DOHH2 (cell line): Measurements from ENCODE around the gene RNU1-3.

Source experiments
- EZH2phosphoT487 ChIP-seq: fragments of 200-600 bp; sonication (generic); IDR thresholded peaks from 2 replicates; pipeline ENCODE4 v1.6.1; 2017; ENCODE audit warnings: borderline replicate concordance, mild to moderate bottlenecking, antibody characterized with exemption, low read length, moderate library complexity, mixed read lengths
- TF ChIP-seq, protein P1 (sequence below): fragments of 200-600 bp; sonication (generic); IDR thresholded peaks from one replicate; pipeline ENCODE4 v1.5.1; 2014; ENCODE audit warnings: antibody characterized with exemption, mild to moderate bottlenecking, low read depth, low read length; ENCODE audit not compliant: poor library complexity, severe bottlenecking

DNA sequence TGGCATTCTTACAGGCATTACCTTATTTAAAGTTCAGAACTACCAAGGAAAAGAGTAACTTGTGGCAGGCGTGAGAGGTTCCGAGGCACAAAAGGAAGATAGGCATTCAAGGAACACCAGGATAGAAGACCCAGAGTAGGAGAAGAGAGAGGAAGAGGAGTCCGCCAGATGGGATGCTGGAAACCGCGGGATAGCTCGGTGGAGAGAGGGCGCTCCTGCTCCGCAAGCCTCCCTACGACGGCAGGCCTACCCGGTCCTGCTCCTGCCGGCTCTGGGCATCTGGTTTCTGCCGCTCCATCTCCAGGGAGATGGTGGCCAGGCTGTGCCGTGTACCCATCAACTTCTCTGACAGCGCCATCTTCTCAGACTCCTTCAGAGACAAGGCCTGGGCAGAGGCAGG is 48.0 kb downstream of the RNU1-3 start:
- TF ChIP-seq, protein P1, sequence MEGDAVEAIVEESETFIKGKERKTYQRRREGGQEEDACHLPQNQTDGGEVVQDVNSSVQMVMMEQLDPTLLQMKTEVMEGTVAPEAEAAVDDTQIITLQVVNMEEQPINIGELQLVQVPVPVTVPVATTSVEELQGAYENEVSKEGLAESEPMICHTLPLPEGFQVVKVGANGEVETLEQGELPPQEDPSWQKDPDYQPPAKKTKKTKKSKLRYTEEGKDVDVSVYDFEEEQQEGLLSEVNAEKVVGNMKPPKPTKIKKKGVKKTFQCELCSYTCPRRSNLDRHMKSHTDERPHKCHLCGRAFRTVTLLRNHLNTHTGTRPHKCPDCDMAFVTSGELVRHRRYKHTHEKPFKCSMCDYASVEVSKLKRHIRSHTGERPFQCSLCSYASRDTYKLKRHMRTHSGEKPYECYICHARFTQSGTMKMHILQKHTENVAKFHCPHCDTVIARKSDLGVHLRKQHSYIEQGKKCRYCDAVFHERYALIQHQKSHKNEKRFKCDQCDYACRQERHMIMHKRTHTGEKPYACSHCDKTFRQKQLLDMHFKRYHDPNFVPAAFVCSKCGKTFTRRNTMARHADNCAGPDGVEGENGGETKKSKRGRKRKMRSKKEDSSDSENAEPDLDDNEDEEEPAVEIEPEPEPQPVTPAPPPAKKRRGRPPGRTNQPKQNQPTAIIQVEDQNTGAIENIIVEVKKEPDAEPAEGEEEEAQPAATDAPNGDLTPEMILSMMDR: no peak
- TF ChIP-seq EZH2phosphoT487: no peak
